Body of pancreas (tissue), 4 donors: ENCODE measurements around the gene ZEB2. TPM values are rescaled to one million over a fixed set of nuclear protein-coding genes. Genes with fewer than 3 reads are reported as not detected.

Experiments
- ATAC-seq: fragments of 150-250 bp; one replicate; pipeline ENCODE4 v1.9.1; 2016
- DNase-seq, 4 donors: peaks; one replicate each; pipeline ENCODE4 v3.0.0-alpha.2; 2019
- H3K27ac ChIP-seq, 4 donors: fragments of 200-600 bp; sonication (generic); 1 replicate in 3 of 4; 2 replicates in 1 of 4; pipeline versions ENCODE4 v1.5.1 to v1.6.1; 2016 to 2019; ENCODE audit warnings: mild to moderate bottlenecking in 1 of 4, mixed read lengths in 1 of 4, moderate library complexity in 1 of 4
- H3K27me3 ChIP-seq, 2 donors: fragments of 200-600 bp; sonication (generic); one replicate each; pipeline ENCODE4 v1.6.0; 2016; ENCODE audit warnings: mild to moderate bottlenecking in 1 of 2
- H3K36me3 ChIP-seq, 2 donors: fragments of 200-600 bp; sonication (generic); replicated peaks in 1 of 2; 2 replicates each; pipeline ENCODE4 v1.5.1; 2016; ENCODE audit warnings: low read depth in 2 of 2; ENCODE audit not compliant: insufficient read depth in 1 of 2
- H3K4me1 ChIP-seq: fragments of 200-600 bp; sonication (generic); one replicate; pipeline ENCODE4 v1.6.0; 2016
- H3K4me3 ChIP-seq, 2 donors: fragments of 200-600 bp; sonication (generic); 1 replicate in 1 of 2; 2 replicates in 1 of 2; pipeline ENCODE4 v1.5.1; 2016 to 2019
- H3K9me3 ChIP-seq, 3 donors: fragments of 200-600 bp; sonication (generic); 1 replicate in 2 of 3; 2 replicates in 1 of 3; pipeline ENCODE4 v1.5.1; 2016
- CTCF ChIP-seq, 7 experiments: fragments of 450-650 bp in 4 of 7; fragments of 200-600 bp in 3 of 7; sonication (generic) in 3 of 7; IDR thresholded peaks; one replicate each; pipeline ENCODE4 v1.5.1; 2016 to 2019; ENCODE audit warnings: antibody characterized with exemption in 7 of 7
- POLR2A ChIP-seq, 3 donors: fragments of 450-650 bp; IDR thresholded peaks; one replicate each; pipeline ENCODE4 v1.6.1; 2016; ENCODE audit warnings: antibody characterized with exemption in 3 of 3, mild to moderate bottlenecking in 2 of 3
- WGBS, 2 donors: methylation state at CpG; one replicate each; pipeline ENCODE4 v1.1.5; 2017; 5-methylcytosine and 5-hydroxymethylcytosine counted together
- intact Hi-C: fragments of 100-400 bp; cut with DNase I; formaldehyde crosslinking; loops from one replicate; pipeline ENCODE4 v1.15.1; 2023
- total RNA-seq, 2 donors: library from RNA; depleted of rRNA; stranded (reverse); fragments of >200 nt; gene quantifications; one replicate each; pipeline ENCODE4 v1.1.0, GENCODE V29; 2016

ZEB2 gene
- total RNA-seq, 2 donors from 2014 or later, result 18.5 to 24.6 TPM

- DNase-seq, result no peak
- ATAC-seq, result no peak
- H3K36me3 ChIP-seq, result no peaks in the 10 kb centered on the region
- no peaks in the 10 kb centered on the region for H3K27me3 ChIP-seq
- H3K9me3 ChIP-seq, result no peaks in the 10 kb centered on the region
- peaks cover 3% of the 10 kb centered on the region for H3K4me1 ChIP-seq
- no peak for TF ChIP-seq CTCF (IDR thresholded peaks at IDR 0.05)
- TF ChIP-seq POLR2A (IDR thresholded peaks at IDR 0.05), result no peak
- no peak overlapping the region for H3K4me3 ChIP-seq
- WGBS, 2 donors, result 60 to 72% methylated on average over 10 of the region's 10 CpGs
- intact Hi-C loops, result no loop called here
- H3K27ac ChIP-seq, result peak overlapping the region in 2 of 4 donors; percentile 16 to 44
These were observed 10.7 kb downstream of the ZEB2 start for GRCh38 chr2:144509001-144509878.

GRCh38 chr2:144508172-144508851 lies 11.6 kb downstream of the ZEB2 start:
- ATAC-seq (no peak), DNase-seq (no peak)
- intact Hi-C loops, result no loop called here
- Histone ChIP-seq H3K4me1 (peaks cover 3% of the 10 kb centered on the region), H3K27ac (peak overlapping the region in 1 of 4 donors; percentile 44), H3K9me3 (no peaks in the 10 kb centered on the region), H3K36me3 (no peaks in the 10 kb centered on the region), H3K4me3 (no peak overlapping the region), H3K27me3 (no peaks in the 10 kb centered on the region)
- WGBS, 2 donors, result 62 to 71% methylated on average over 15 of the region's 15 CpGs
- no peak for TF ChIP-seq POLR2A (IDR thresholded peaks at IDR 0.05)
- TF ChIP-seq CTCF (IDR thresholded peaks at IDR 0.05), result no peak

GRCh38 chr2:144507441-144508171 lies 12.3 kb downstream of the ZEB2 start:
- Histone ChIP-seq H3K27ac (peak overlapping the region in 1 of 4 donors; percentile 44), H3K4me1 (peaks cover 3% of the 10 kb centered on the region), H3K27me3 (no peaks in the 10 kb centered on the region), H3K36me3 (no peaks in the 10 kb centered on the region), H3K9me3 (no peaks in the 10 kb centered on the region), H3K4me3 (no peak overlapping the region)
- no peak for DNase-seq
- ATAC-seq, result no peak
- intact Hi-C loops, result no loop called here
- no peak for TF ChIP-seq POLR2A (IDR thresholded peaks at IDR 0.05)
- no peak for TF ChIP-seq CTCF (IDR thresholded peaks at IDR 0.05)
- WGBS, 2 donors, result 45 to 66% methylated on average over 5 of the region's 5 CpGs

- intact Hi-C loops, result no loop called here
- peaks cover 3% of the 10 kb centered on the region for H3K4me1 ChIP-seq
These were observed 14.6 kb downstream of the ZEB2 start for GRCh38 chr2:144505245-144505831.

More at GRCh38 chr2:144505245-144505831, 14.6 kb downstream of the ZEB2 start:
- no peak for ATAC-seq
- Histone ChIP-seq H3K9me3 (no peaks in the 10 kb centered on the region), H3K27ac (no peak overlapping the region), H3K36me3 (no peaks in the 10 kb centered on the region), H3K4me3 (no peak overlapping the region), H3K27me3 (no peaks in the 10 kb centered on the region)
- DNase-seq, result no peak
- no peak for TF ChIP-seq CTCF (IDR thresholded peaks at IDR 0.05)
- TF ChIP-seq POLR2A (IDR thresholded peaks at IDR 0.05), result no peak
- WGBS, 2 donors, result 39 to 47% methylated on average over 2 of the region's 2 CpGs
